Fibroblast of skin of left biceps (primary cell): ENCODE results near the gene BPIFB4.
"Not testable (repeated sequence)": the region's sequence is repeated elsewhere in the genome, so short reads cannot be mapped to it uniquely, and the experiment has no call there.

ENCODE experiments used
- DNase-seq, 2 experiments: peaks; one replicate each; pipeline ENCODE4 v3.0.0-alpha.2; 2013; ENCODE audit warnings: low read depth in 2 of 2

Gene BPIFB4

GRCh38 chr20:33079259-33079658 is at the start of gene BPIFB4:
Gene BPIFB4, plus strand, starts transcription at chr20:33079643. Its CDS starts 1,884 bp downstream, at chr20:33081527.
- DNase-seq, result peak; percentile 28 to 41

DNA sequence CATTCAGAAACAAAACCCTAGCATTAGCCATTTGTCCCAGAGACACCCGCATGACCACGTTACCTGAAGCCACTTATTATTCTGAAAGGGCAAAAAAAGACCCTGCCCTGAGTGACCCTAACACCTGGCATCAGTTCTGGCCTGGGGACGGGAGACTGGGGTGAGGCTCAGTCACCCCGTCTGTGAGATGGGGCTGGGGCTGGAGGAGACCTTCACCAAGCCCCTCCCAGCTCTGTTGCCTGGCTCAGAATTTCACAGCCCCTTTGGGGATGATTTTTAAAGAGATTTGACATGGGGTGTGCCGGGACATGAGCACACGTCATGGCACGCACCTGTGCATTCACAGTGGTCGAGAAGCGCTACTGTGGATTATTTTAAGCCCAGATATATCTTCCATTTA is 49.4 kb upstream of the BPIFB4 start:
- DNase-seq, result no peak

DNA sequence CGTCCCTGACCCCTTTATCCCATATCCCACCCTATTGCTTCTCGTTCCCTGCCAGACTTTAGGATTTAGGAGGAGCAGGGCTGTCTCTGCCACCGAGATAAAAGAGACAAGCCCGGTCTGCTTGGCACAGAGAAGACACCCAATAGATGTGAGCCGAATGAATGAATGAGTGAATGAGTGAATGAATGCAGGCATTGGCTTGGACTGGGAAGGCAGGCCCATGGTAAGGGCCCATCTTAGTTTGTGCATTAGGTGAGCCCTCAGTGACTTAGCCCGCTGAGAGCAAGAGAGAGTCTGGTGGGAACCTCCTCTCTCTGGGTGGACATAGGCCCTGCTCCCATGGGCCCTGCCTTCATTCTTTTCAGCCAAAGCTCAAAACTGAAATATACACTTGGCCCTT is 48.9 kb upstream of the BPIFB4 start:
- no peak for DNase-seq

DNA sequence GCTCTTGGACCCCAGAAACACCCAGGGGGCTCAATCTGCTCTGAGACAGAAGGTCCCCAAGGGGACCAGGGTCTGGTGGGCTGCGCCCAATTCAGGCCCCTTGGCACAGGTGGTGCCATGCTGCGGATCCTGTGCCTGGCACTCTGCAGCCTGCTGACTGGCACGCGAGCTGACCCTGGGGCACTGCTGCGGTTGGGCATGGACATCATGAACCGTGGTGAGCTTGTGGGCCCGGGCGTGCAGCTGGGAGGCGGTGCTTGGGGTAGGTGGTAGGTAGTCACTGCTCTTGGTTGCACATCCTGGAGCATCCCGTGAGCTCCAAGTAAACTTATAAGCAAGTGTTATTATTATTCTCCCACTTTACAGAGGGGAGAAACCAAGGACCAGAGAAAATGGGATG is 47.9 kb upstream of the BPIFB4 start, which contains the start of gene BPIFB6:
TSS of gene BPIFB6 (plus strand) at position 118 of the 400 bp plus-strand sequence. CDS start at position 118, 0 bp downstream.
- no peak for DNase-seq

DNA sequence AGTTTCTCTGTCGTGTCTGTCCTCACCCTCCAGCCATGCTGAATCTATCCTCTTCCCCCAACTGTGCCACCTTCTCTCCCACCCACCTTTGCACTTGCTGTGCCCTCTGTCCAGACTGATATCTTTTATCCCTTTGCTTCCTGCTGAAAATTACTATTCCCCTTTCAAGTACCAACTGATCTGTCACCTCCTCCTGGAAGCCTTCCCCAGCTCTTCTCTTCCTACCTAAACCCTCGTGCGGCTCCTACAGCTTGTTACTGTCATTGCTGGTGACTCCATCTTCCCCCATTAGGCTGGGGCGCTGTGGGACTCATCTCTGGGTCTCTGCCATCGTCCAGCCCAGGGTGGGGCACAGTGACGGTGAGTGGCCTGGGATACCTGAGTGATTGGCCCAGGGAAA is 46.9 kb upstream of the BPIFB4 start:
- DNase-seq, result no peak

DNA sequence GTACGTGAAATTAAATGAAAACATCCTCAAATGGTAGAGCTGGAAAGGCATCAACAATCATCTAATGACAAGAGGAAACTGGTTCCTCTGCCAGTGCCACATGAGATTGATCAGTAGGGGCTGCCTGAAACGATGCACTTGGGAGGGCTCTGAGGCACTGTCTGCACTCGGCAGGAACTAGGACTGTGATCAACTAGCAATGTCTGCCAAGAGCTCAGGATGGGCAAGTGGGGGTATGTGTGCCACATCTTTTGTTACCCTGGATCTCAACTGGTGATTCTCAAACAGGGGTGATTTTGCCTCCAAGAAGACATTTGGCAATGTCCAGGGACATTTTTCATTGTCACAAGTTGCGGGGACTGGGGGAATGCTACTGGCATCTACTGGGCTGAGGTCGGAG is 46.1 kb upstream of the BPIFB4 start:
- DNase-seq, result no peak

DNA sequence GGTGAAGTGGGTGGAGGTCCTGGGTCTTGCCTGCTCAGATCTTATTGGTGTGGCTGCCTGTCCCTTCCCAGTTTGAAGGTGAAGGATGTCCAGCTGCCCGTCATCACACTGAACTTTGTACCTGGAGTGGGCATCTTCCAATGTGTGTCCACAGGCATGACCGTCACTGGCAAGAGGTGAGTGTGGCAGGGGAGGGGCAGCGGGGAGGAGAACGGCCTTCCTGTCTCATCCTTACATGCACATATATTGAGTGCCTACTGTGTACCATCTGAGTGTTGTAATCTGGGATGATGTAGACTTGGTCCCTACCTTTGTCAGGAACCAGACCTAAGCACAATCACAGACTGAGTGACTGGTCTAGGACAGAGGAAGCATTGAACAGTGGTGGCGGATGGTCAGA is 45.3 kb upstream of the BPIFB4 start:
- DNase-seq, result no peak

- DNase-seq, result no peak
Observed at GRCh38 chr20:33034901-33035492, 44.4 kb upstream of the BPIFB4 start.

- DNase-seq, result no peak
Observed at GRCh38 chr20:33037456-33037855, 42.0 kb upstream of the BPIFB4 start.

DNA sequence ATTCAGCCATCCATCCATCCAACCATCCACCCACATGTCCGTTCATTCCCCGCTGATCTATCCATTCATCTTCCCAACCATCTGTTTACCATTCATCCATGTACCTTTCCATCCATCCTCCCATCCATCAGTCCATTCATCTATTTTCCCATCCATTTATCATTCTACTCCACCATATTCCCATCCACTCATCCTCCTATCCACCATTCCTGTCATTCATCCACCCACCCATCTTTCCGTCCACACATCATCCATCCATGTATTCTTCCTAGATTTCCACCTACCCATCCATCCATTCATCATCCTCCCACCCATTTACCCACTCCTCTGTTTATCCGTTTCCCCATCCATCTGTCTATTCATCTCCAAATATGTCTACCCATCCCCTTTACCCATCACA is 41.2 kb upstream of the BPIFB4 start:
- no peak for DNase-seq

- no peak for DNase-seq
Observed at GRCh38 chr20:33042430-33042829, 37.0 kb upstream of the BPIFB4 start.

DNA sequence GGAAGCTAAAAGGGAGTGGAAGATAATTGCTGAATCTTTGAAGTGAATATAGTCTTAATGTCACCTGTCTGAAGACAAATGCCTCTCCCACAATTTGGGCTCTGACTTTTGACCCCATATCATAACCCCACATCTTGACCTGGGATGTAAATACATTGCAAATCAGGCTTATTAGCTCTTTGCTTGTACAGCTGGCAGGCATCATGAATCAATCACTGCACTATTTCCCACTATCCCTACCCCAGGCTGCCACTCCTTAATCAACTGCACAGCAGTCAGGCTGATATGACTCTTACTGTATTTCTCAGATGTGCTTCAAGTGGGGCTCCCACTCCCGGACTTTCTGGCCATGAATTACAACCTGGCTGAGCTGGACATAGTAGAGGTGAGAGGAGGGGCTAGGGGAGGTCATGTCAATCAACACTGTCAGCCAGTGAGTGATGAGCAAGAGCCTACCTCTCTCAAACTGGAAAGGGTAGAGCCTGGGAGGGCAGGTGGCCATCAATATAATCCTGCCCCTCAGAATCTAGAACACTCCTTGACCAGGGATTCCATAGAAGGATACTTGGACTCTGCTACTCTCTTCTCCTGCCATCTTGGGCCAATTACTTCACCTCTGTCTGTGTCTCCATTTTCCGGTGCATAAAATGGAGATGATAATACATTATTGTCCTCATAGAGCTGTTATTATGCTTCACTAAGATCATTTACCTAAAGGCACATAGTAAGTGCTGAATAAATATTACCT is 36.3 kb upstream of the BPIFB4 start:
- DNase-seq, result no peak

- DNase-seq, result no peak
Observed at GRCh38 chr20:33043731-33044181, 35.7 kb upstream of the BPIFB4 start.

GRCh38 chr20:33045129-33045721 is 34.2 kb upstream of the BPIFB4 start:
- not testable (repeated sequence) for DNase-seq

DNA sequence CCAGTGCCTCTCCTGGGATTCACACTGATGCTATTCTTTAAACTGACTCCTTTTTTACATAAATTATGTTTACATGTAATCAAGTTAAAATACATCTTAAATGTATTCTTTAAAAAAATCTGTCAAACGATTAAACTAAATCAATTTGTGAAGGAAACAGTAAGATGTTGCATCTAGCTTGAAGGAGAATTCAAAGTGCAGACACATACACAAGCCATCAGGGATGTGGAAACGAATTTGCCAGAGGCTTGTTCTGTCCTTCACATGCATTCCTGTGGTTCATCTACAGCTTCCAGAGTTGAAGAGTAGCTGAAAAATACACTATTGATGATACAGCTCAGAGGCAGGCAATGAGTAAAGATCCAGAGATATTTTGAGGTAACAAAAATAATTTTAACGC is 33.0 kb upstream of the BPIFB4 start:
- DNase-seq, result no peak

GRCh38 chr20:33051333-33051732 is 28.1 kb upstream of the BPIFB4 start:
- no peak for DNase-seq

DNA sequence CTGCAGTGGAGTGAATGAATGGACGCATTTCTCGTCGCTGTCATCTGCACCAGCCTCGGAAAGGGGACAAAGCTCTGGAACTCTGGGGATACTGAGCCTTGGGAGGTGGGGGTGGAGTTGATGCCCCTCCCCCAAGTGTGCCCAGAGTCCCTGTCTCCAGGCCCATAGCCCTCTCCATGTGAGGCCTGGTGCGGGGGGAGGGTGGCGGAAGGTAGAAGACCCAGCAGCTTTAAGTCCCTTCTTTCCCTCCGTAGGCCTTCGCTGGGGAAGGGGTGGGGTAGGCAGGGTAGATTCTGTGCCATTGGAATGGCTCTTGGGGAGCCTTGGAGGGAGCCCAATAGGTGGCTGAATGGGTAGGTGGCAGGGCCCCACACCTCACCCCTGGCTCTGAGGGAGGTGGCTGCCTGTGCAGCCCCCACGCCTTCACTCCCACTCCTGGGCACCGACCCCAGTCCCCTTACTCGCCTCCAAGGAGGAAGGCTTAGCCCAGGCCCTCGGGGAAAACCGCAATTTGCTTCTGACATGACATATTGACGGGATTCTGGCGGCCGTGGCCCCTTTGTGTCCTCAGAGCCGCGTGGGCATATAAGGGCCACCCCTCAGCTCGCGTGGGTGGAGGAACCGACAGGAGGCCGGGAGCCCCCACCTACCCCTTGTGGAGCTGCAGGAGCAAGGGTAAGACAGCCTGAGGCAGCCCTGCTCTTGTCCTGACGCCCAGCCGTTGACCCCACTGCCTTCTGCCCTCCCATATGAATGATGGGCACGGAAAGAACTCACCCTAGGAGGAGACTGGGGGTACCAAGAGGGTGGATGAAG is 25.9 kb upstream of the BPIFB4 start, which contains the start of gene BPIFB3:
TSS of gene BPIFB3 (plus strand) at position 613 of the 816 bp plus-strand sequence. CDS start 1,533 bp downstream, outside the sequence.
- no peak for DNase-seq

DNA sequence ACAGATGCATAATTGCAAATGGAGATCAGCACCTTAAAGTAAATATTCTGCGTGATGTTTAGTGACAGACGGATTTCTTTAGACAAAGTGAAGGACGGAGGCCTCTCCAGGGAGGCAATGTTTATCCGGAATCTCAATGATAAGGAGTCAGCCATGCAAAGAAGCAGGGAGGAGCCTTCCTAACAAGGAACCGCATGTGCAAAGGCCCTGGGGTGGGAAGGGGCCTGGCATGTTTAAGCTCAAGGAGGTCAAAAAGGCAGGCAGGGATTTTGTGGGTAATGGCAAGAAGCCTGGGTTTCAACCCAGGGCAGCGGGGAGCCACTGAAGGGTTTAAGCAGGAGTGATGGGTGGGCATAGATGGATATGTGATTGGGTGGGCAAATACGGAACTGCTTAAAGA is 25.1 kb upstream of the BPIFB4 start:
- no peak for DNase-seq

DNA sequence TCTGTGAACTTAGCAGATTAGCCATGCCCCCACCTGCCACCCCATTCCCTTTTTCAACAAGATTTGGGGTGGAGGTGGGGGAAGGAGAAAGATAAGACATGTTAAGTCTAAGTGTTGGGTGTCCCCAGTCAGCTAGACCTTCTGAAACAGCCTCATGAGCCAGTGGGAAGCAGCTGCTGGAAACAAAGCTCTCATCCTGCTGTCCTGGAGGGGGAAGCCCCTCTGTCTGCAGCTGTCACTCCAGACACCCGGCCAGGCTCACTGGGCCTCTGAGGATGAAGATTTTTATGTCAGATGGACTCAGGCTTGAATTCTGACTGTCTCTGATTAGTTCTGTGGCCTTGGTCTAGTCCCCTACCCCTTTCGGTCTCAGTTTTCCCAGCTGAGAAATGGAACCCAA is 24.7 kb upstream of the BPIFB4 start:
- DNase-seq, result no peak

DNA sequence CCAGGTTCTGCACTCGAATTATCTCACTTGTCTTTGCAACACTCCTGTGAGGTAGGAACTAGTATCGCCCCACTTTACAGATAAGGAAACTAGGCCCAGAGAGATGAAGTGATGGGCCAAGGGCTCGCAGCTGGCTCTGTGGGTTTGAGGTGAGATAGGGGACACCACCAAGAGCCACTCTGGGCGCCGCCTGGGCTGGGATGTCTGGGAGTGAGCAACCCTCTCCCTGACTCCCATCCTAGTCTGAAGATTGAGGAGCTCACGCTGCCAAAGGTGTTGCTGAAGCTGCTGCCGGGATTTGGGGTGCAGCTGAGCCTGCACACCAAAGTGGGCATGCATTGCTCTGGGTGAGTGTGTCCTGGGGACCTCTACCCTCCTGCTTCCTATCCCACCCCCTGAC is 20.3 kb upstream of the BPIFB4 start:
- no peak for DNase-seq

GRCh38 chr20:33059741-33060390 is 19.6 kb upstream of the BPIFB4 start:
- no peak for DNase-seq

DNA sequence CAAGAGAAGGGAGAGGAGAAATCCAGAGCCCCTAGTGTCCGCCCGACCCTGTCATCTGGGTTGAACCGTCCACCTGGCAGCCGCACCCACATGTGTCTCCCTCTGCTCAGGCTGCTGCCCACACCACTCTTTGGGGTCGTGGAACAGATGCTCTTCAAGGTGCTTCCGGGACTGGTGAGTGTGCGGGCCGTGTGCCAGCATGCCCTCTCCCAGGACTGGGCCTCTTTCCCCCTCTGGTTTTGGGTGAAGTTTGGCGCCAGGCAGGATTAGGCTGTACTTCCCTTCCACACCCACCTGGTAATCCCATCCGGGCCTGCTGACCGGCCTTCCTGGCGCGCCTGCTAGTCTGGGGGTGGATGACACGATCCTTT is 17.8 kb upstream of the BPIFB4 start:
- no peak for DNase-seq
